Effector CD8-positive, alpha-beta T cell (primary cell): ENCODE data around the gene SEMA6A.

ENCODE experiments used
- DNase-seq: peaks from one replicate; lab custom pipeline; 2025; lab: John Stamatoyannopoulos, UW

The SEMA6A gene

GRCh38 chr5:116495786-116496357, 78.8 kb downstream of the SEMA6A start:
- no peak for DNase-seq

GRCh38 chr5:116494784-116495450, 79.7 kb downstream of the SEMA6A start:
- DNase-seq, result no peak

- no peak for DNase-seq
Observed at GRCh38 chr5:116492776-116493175, 81.8 kb downstream of the SEMA6A start.

- DNase-seq, result no peak
Observed at GRCh38 chr5:116492016-116492623, 82.5 kb downstream of the SEMA6A start.

- no peak for DNase-seq
Observed at GRCh38 chr5:116488356-116489041, 86.1 kb downstream of the SEMA6A start.

GRCh38 chr5:116487045-116487444, 87.6 kb downstream of the SEMA6A start:
- DNase-seq, result no peak

- DNase-seq, result no peak
Observed at GRCh38 chr5:116486588-116486987, 88.0 kb downstream of the SEMA6A start.

- DNase-seq, result no peak
Observed at GRCh38 chr5:116484645-116485044, 90.0 kb downstream of the SEMA6A start.

GRCh38 chr5:116482394-116482793, 92.2 kb downstream of the SEMA6A start:
- DNase-seq, result no peak

- no peak for DNase-seq
Observed at GRCh38 chr5:116480894-116481510, 93.6 kb downstream of the SEMA6A start.

GRCh38 chr5:116479776-116480675, 94.6 kb downstream of the SEMA6A start:
- DNase-seq, result no peak

- no peak for DNase-seq
Observed at GRCh38 chr5:116478491-116478890, 96.1 kb downstream of the SEMA6A start.

GRCh38 chr5:116476897-116477537, 97.6 kb downstream of the SEMA6A start:
- no peak for DNase-seq

GRCh38 chr5:116475338-116475737, 99.3 kb downstream of the SEMA6A start:
- no peak for DNase-seq

- no peak for DNase-seq
Observed at GRCh38 chr5:116473706-116474105, 100.9 kb downstream of the SEMA6A start.

- DNase-seq, result no peak
Observed at GRCh38 chr5:116472274-116472673, 102.3 kb downstream of the SEMA6A start.

- no peak for DNase-seq
Observed at GRCh38 chr5:116469631-116470030, 105.0 kb downstream of the SEMA6A start.

- no peak for DNase-seq
Observed at GRCh38 chr5:116468583-116468982, 106.0 kb downstream of the SEMA6A start.

GRCh38 chr5:116467465-116467843, 107.2 kb downstream of the SEMA6A start:
- no peak for DNase-seq

- no peak for DNase-seq
Observed at GRCh38 chr5:116466727-116467464, 107.7 kb downstream of the SEMA6A start.
